NCI-H460 (cell line): ENCODE results near the gene NAV1. TPM values are rescaled to one million over a fixed set of nuclear protein-coding genes. Genes with fewer than 3 reads are reported as not detected.
"Not testable (repeated sequence)": the region's sequence is repeated elsewhere in the genome, so short reads cannot be mapped to it uniquely, and the experiment has no call there.

ENCODE experiments used
- DNase-seq: peaks from one replicate; pipeline ENCODE4 v3.0.0-alpha.2; 2016; ENCODE audit warnings: low read depth; ENCODE audit errors: extremely low read depth
- polyA plus RNA-seq: library from polyadenylated mRNA; depleted of rRNA; stranded (reverse); fragments of >200 nt; gene quantifications from 2 replicates; pipeline ENCODE4 v1.2.3, GENCODE V29; 2014; cell fraction: nucleus; rRNA removed
- total RNA-seq: library from RNA; depleted of rRNA; stranded (reverse); fragments of >200 nt; shearing (Covaris generic); gene quantifications from 2 replicates; pipeline ENCODE4 v1.2.3, GENCODE V29; 2014; rRNA removed

The NAV1 gene, protein sequence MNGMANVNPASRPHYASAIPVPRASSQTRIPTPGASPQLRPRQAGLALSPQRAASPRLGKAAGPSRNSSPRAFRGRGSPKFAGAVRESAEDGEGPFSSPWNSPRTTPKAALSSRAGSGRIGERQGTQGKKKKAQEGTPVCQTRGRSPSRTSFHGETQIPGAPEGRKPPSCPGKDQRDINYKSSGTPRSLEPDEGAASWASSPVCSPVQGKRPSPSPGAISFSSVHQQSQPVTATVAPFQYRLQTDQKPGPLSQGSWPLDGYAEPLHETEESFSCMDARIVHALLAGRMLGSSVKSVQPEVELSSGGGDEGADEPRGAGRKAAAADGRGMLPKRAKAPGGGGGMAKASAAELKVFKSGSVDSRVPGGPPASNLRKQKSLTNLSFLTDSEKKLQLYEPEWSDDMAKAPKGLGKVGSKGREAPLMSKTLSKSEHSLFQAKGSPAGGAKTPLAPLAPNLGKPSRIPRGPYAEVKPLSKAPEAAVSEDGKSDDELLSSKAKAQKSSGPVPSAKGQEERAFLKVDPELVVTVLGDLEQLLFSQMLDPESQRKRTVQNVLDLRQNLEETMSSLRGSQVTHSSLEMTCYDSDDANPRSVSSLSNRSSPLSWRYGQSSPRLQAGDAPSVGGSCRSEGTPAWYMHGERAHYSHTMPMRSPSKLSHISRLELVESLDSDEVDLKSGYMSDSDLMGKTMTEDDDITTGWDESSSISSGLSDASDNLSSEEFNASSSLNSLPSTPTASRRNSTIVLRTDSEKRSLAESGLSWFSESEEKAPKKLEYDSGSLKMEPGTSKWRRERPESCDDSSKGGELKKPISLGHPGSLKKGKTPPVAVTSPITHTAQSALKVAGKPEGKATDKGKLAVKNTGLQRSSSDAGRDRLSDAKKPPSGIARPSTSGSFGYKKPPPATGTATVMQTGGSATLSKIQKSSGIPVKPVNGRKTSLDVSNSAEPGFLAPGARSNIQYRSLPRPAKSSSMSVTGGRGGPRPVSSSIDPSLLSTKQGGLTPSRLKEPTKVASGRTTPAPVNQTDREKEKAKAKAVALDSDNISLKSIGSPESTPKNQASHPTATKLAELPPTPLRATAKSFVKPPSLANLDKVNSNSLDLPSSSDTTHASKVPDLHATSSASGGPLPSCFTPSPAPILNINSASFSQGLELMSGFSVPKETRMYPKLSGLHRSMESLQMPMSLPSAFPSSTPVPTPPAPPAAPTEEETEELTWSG (N-terminal part only)
- total RNA-seq, result 0.92 and 0.94 TPM in 2 replicates
- 0.90 and 1.4 TPM in 2 replicates for polyA plus RNA-seq

DNA sequence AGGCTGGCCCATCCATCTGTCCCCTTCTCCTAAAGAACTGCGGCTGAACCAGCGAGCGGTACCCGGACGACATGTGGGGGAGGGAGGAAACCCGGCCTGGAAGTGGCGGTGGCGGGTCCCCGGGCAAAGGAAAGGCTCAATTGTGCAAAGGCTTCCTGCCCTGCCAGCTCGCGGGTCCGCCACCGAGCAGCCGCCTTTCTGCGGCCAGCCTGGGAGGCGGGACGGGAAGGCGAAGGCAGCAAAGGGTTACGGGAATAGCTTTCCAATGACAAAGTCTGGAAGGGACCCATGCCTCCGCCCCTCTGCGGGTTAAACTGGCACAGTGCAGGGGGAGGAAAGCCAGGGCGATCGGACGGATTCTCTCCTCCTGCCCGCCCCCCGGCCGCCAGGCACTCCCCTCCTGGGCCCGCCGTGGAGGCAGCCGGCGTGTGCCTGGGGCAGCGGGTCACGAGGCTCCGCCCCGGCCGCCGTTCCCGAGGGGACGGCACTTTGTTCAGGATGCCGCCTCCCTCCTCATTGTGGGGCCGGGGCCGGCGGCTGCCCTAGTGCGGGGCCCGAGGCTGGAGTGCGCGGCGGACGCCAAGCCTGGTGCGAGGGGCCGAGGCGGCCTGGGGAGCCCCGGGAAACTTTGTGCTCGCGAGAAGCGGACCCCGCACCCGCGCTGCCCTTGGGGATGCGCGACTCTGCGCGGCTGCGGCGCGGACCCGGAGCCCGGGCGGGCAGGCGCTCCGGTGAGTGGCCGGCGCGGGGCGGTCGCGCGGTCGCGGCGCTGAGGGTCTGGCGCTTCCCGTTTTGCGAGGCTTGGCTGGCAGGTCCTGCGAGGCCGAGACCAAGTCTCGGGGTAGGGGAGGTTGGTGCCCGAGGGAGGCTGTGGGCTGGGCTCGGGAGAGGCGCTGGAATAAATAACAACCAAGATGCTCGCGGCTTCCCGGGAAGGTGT is at the start of gene NAV1:
Gene NAV1 (plus strand): TSS at position 516 of the 940 bp plus-strand sequence. CDS start 83,758 bp downstream, outside the sequence.
- peak; percentile 29 for DNase-seq

DNA sequence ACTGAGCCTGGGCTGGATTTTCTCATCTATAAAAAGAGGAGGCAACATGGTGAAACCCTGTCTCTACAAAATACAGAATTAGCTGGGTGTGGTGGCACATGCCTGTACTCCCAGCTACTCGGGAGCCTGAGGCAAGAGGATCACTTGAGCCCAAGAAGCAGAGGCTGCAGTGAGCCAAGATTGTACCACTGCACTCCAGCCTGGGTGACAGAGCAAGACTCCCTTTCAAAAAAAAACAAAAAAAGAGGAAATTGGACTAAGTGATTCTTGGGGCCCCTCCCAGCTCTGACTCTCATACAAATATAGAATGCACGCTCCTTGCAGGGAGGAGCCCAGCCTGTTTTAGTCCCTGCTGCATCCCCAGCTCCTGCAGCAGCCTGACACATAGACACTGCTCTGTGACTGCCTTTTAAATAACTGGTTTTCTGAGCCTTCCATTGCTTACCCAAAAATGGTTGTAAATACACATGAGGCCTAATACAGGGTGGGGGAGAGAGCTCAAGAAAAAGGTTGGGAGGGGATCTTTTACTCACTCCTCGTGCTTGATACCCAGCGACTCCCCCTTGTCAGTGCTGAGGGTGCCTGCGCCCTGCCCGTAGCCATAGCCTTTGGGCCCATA is 49.2 kb upstream of the NAV1 start:
- DNase-seq, result no peak

DNA sequence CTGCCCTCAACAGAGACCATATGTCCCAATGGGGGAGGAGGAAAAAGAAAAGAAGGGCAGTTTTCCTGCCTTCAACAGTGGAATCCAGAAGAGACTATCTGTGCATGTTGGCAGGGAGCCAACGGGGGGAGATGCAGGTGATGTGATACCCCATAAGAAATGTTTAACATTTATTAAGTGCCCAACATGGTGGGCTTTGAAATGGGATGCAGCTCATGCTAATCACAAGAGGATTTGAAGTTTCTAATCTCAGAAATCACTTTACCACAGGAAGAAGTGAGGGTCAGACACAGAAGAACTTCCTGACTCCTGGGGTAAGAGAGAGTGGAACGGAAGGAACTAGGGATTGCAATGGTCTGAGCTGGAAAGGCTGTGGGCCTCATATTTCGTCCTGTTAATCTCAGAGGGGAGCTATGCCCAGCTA is 48.2 kb upstream of the NAV1 start:
- DNase-seq, result no peak

DNA sequence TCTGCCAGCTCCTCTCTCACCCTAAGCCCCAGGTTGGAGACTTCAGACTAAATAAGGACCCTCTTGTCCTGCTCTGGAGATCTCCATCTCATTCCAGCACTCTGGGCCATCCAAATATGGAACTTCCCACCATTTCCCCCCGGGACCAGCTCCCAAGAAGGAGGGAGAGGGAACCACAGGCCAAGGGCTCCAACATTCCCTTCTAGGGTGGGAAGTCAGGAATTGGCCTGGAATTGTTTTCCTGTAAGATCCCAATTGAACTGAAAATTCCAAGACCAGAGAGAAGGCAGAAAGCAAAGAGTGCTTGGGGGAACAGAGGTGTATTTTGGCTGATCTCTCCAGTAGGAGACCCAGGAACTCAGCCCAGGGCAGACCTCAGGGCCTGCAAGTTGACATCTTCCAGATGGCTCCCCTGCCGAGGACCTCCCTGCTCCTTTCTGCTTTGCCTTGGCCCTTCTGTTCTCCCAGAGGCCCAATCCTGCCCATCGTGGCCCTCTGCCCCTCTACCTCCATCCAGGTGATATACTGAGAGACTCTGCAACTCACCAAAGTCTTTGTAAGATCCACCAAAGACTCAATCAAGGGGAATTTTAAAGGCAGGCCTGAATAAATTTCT is 46.9 kb upstream of the NAV1 start:
- DNase-seq, result no peak

DNA sequence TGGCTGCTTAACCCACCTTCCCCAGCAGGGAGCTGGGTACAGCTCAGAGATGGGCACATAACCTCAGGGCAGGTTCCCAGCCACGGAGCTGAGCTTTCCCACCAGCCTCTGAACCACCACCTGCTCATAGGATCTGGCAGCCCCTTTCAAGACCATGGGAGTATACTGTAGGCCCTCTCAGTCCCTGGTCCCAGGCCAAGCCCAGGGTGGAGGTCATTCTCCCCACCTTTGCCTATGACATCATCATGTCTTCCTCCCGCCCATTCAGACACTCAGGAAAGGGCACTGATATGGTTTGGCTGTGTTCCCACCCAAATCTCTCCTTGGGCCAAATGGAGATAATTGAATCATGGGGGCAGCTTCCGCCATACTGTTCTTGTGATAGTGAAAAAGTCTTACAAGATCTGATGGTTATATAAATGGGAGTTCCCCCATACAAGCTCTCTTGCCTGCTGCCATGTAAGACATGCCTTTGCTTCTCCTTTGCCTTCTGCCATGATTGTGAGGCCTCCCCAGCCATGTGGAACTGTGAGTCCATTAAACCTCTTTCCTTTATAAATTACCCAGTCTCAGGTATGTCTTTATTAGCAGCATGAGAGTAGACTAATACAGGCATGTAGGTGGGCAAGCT is 45.8 kb upstream of the NAV1 start:
- DNase-seq, result not testable (repeated sequence)

DNA sequence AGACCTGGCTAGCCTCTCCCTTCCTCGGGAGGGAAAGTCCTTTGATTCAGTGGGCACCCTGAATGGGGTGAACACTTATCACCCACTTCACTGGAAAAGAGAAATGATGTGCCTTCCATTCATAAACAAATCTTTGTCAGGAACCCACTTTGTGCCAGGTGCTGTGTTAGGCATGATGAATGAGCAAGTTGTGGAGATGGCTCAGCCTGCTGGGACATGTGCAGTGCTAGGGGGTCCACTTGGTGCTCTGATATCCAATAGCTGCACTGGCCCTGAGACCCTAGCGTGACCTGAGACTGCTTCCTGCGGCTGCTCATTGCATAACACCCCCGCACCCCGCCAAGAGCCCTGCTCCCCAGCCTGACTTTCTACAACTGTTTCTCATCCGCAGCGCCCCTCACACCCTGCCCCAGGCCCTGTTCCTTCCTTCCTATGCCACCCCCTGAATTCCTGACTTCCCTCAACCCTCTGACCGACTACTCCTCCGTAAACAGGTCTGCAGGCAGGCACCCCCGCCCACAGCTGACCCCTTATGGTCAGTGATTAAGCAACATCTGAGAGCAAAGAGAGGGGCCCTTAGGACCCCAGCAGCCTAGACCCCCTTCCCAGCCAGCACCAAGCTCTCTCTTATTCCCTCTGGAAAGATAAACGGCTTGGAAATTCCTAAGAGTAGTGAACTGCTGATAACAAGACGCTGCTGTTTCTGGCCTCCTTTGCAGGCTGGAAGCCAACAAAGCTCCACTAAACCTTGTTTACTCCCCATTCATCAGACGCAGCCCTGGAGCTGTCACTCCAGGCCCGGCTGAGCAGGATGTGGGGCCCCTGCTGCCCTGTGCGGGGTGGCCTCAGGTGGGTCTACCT is 44.9 kb upstream of the NAV1 start:
- DNase-seq, result no peak

DNA sequence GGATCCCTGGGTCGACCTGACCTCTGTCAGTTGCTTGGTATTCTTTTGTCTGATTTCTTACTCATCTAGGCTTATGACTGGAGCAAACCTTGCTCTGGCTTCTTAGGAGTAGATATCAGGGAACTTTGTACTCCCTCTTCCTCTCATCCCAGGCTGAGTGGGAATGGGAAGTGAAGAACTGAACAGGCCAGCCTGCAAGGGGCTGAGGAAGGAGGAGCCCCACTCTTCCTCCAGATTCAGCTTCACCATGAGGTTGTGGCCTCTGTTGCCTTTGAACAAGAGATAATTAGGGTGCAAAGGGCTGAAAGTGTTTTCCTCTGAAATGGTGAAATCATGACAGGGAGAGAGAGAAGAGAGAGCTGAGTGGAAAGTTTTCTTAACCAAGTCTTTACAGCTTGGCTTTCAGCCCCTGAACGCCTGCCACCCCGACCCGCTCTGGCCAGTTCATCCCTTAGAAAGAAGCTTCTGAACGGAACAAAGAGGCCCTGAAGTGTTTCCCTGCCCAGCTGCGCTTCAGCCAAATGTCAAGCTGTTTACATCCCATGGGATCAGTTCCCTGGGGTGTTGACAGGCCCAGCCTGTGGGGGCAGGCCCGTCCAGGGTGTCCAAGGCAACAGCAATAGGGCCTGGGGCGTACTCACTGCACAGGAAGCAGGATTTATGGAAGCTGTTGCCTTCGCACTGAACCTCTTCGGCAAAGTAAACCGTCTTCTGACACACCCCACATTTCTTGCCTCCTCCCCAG is 43.2 kb upstream of the NAV1 start:
- peak; percentile 64 for DNase-seq

DNA sequence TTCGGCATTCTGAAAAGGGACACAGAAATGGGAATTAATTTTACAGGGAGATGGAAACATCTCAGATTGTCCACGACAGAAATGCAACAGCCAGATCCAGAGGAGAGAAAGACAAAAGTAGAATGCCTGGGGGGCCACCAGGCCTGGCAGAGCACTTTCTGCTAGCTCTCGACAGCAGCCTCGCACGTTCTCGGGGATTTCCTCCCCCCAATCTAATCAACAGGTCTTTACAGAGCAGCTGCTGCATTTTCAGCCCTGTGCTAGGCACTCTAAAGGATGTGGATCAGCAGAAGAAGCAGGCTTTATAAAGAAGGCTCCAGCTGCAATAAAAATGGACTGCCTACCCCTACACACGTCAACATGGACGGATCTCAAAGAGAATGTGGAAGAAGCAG is 42.6 kb upstream of the NAV1 start:
- DNase-seq, result no peak

DNA sequence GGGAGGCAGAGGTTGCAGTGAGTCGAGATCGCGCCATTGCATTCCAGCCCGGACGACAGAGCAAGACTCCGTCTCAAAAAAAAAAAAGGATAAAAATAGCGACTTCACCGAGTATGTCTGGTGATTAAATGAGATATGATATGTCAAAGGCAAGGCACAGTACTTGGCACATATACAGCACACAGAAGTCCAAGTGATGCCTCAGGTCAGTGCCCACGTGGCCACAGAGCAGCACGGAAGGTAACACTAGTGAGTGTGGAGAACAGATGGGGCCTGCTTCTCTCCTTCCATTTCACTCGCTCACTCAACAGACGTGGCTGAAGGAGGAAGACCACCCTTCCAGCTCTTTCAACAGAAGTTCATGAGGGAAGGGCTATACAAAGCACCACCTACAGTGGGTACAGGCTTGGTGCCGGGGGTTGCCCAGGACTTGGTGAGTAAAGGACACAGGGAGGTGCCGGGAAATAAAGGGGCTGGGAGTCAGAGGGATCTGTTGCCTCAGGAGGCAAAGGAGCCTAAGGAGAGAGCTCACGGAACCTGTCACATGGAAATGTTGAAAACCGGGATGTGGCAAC is 40.9 kb upstream of the NAV1 start:
- DNase-seq, result no peak

DNA sequence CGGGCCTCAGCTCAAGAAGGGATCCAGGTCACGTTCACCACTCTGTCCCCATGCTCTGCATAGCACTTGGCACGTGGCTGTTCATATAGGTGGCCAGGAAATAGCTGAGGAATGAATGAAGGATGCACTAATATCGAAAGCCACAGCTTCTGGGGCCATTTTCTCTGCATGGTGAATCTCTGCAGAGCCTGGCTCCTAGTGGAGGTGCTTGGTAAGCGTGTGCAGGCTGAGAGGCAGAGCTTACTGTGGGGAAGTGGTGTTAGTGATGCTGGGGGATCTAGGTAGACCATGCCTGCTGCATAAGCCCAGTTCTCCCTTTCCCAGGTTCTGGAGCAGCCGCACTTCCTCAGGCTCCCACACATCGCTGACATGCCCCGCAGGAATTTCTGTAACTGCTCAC is 40.3 kb upstream of the NAV1 start:
- no peak for DNase-seq

DNA sequence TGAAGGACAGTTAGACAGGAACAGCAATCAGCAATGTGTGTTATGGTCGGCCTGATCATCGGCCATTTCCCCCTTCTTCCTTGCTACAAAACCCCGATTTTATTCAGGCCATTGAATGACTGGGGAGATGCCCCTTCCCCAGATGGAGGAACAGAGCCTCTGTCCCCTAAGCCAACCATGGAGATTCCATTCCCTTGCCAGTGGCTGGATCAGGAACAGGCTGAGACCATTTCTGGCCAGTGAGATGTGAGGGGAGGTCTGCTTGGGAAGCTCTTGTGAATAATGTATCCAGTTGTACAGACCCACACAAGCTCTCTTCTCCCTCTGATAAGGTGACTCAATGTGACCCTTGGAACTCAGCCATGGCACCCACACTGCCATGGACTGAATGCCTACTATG is 39.7 kb upstream of the NAV1 start:
- DNase-seq, result no peak

DNA sequence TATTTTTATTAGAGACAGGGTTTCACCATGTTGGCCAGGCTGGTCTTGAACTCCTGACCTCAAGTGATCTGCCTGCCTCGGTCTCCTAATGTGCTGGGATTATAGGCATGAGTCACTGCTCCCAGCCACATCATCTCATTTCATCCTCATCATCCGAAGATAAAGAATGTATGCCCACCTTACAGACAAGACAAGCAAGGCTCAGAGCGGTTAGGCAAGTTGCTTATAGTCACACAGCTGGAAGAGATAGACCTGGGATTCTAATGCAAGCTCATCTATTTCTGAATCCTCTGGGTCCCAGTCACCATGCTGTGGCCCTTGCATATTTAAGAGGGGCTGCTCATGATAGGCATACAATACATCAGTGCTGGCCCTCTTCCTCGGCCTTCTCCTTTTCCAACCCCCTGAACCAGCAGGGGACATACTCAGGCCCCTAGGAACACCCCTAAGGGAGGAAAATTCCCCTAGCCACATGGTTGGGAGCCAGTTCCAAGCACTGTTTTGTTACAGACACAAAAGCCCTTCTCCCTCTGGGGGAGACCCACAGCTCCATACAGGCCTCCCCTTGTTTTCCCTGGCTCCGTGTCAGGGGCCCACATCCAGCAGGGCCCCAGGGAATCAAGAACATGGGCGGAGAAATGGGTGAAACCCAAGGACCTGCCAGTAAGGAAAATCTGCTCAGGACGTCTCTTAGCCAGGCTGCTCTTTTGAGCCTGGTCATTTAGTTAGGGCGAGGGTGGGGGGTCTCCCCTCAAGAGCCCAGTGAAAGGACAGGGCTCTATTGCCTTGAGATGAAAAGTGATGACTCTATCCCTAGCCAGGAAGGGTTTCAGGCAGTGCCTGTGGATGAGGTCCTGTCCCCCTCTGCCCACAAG is 38.9 kb upstream of the NAV1 start:
- DNase-seq, result no peak

DNA sequence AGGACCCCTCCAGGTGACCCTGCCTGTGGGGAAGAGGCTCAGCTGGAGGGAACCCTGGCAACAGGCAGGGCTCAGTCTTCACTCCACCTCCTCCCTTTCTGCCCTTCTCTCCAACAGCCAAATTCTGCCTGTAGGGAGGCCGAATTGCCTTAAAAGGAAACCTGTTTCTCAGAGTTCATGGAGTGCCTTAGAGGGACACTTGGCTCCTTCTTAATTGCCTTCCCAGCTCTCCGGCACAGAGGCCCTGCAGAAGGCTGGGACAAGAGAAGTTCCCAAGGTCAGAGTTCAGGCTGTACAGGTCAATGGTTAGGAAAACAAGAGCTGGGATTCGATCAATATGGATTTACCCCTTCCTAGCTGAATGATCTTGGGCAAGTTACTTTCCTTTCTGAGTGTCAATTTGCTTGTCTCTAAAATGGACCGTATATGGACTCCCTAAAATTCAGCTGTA is 38.2 kb upstream of the NAV1 start:
- DNase-seq, result no peak

DNA sequence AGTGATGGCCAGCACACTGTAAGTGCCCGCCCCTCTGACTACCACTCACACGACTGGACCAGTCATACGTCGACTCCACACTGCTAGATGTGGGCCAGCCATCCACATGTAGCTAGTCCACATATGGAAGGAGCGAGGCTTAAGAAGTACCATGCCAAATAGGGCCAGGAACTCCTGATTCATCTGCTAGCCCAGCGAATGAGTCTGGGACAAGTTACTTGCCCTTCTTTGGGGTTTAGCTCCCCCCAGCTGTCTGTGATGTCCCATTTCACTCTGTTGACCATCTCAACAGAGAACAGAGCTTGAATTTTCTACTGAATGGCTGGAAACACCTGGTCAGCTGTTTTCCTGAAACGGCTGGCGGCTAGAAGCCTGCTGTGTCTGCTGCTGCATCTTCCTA is 37.8 kb upstream of the NAV1 start:
- DNase-seq, result no peak

DNA sequence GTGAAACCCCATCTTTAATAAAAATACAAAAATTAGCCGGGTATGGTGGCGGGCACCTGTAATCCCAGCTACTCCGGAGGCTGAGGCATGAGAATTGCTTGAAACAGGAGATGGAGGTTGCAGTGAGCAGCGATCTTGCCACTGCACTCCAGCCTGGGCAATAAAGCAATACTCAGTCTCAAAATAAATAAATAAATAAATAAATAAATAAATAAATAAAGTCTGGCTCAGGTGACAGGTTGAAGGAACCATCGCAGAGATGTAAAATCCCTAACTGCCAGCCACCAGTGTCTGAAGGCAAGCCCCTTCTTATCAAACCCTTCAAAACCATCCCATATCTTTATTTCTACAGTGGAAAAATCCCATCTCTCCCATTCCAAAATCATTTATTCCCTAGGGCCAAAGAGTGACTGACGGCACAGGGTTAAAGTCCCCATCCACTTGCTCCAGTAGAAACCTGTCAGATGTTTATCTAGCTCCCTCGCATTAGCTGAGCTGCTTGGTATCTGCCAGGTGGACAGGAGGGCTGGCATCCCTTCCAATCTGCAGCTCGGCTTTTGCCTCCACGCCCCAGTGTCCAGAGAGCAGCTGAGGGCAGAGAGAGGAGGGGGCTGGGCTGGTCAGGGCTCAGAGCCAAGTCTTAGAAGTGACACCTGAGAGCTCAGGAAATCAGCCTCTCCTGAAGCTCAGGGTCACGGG is 37.0 kb upstream of the NAV1 start:
- DNase-seq, result no peak
